DMS153 (cell line): ENCODE results near the gene PGLYRP3.

Source experiments
- DNase-seq: peaks from one replicate; lab custom pipeline; 2025; lab: John Stamatoyannopoulos, UW

PGLYRP3 gene

GRCh38 chr1:153260585-153261280 is 52.0 kb downstream of the PGLYRP3 start:
- no peak for DNase-seq

- no peak for DNase-seq
Measured at GRCh38 chr1:153259387-153259786, 53.4 kb downstream of the PGLYRP3 start, which contains the start of gene LORICRIN. LORICRIN (plus strand) TSS chr1:153259687; CDS start chr1:153260950, 1,263 bp downstream.

DNA sequence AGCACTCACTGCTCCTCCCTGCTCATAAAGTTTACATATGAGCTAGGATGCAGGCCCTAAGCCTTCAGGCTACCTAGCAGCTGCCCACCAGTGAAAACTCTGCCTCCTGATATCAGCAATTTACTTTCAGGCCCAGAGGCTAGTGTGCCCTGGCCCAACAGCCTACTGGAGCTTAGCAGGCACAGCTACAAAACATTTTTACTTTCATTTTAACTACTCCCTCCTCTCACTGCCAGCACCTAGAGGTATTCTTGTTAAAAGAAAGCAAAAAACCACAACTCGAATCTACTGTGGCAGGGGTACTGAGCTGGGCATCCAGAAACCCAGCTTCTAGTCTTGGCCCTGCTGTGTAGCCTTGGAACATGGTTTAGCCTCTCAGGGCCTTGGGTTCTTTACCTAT is 59.1 kb downstream of the PGLYRP3 start:
- DNase-seq: no peak

DNA sequence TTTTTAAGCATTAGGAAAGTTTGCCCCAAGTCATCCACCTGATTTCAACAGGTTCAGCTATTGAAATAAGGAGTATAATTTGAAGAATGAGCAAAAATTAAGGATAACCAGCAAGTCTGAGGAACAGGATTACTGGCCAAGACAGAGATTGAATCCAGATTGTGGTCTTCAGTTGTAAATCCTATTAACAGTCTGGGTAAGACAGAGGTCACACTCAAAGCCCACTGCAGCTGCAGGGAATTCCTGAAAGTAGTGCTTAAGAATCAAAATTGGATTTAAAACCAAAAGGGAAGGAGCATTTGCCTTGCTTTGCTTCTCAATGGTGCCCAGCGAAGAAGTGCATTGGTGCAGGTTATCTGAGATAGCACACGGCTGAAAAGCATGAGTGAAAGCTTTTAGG is 59.7 kb downstream of the PGLYRP3 start:
- no peak for DNase-seq

DNA sequence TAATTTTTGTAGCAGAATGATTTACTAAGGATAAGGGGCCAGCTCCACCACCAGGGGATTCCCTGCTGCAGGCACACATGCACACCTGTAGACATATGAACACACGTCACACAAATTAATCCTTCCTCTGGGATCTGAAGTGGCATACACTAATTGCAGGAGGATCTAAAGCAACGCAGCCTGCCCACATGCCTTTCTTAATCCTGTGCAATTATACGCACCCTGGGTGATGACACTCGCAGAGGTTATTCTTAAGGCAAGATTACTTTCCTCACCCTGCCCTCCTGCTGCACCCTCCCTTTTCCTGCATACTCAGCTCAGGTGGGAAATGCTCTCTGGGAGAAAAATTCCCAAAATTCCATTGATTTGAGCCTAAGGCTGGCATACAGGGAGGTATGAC is 60.8 kb downstream of the PGLYRP3 start:
- DNase-seq: no peak

DNA sequence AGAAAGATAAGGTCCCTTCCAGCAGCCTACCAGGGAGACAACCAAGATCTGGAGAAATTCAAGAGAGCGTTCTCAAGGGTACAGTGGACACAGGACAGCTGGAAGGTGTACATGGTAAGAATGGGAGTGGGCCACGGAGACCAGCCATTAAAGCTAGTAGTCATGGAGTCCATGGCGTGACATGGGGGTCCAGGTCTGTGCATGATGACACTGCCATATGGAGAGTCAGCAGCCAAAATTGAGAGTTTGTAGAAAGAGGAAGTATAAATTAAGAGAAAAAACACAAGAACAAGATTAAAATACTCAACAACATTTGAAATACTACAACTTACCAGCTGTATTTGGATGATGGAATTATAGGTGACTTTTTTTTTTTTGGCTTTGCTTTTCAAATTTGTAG is 61.2 kb downstream of the PGLYRP3 start:
- DNase-seq: no peak

DNA sequence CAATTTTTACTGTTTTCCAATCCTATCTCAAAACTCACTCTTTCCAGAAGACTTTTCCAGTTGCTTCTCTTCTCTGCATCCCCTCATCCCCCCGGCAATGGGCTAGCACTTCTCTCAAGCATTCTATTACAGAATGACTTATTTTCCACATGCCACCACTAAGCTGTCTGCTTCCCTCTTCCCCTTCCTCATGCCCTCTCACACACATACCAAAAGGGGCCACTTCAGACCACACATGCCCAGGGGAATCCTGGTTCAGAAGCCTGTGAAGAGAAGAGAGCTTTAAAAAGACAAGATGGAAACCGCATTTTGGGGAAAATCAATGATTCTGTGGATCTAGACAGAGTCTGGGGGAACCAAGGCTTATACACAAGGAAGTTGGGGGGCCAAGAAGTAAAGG is 61.7 kb downstream of the PGLYRP3 start:
- DNase-seq: no peak

DNA sequence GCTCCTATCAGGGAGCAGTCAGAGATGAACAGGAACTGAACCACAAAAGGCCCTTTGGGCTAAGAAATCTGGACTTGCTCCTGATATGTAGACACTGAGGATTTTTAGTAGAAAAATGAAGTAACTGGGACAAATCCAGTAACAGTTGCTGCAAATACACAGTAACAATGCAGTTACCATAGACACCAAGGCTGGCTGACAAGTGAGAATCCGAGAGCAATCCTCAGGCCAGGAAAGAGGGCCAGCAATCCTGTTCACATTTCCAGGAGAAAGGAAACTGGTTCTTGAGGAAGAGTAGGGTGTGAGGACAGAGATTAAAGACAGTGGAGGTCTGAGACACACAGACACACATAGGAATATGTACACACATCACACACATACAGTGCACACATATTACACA is 62.6 kb downstream of the PGLYRP3 start:
- no peak for DNase-seq

DNA sequence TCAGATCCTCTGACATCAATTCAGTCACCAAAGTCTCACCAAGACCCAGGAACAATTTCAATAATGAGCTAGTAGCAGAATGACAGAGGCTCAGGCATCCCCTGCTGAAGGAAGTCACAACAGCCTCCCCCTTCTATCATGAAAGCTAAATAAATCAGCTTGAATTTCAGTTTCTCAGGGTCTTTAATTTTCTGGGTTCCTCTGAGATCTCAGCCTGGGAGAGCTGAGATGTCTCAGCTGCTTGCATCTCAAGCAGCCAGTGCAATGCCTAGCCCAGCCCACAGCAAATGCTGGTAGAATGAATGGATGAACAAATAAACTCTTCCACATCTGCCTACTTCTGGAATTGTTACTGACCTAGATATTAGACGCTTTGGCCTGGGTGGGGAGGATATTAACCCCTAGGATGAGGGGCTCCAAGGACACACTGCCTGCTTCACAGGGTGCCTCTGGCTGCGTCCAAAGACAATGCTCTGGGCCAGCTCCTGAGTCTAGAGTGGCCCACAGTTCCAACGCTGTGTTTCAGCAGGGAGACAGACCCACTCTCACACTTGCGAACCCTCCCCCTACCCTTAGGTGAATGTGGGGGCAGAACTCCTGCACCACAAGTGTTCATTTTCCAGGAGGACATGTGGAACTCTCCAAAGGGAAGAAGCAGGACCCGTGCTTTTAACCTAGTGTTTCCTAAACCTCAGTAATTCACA is 64.4 kb downstream of the PGLYRP3 start:
- no peak for DNase-seq
